Naive B cell (primary cell): ENCODE results near the gene LRRC53. TPM values are rescaled to one million over a fixed set of nuclear protein-coding genes. Genes with fewer than 3 reads are reported as not detected.

Experiments used
- ATAC-seq, 2 donors: fragments of 150-1000 bp; cut with Tn5 transposase; 2 replicates each; pipeline ENCODE4 v1.10.0; 2021; ENCODE audit warnings: low read depth in 2 of 2, mild to moderate bottlenecking in 2 of 2, moderate library complexity in 2 of 2
- DNase-seq: peaks from one replicate; pipeline ENCODE4 v3.0.0; 2022
- H3K27ac Mint-ChIP-seq, 6 donors: one replicate each; pipeline ENCODE4 v1.8.0; 2020 to 2022; ENCODE audit warnings: mild to moderate bottlenecking in 6 of 6, mixed read lengths in 6 of 6, moderate library complexity in 5 of 6, inconsistent platforms in 2 of 6
- H3K27me3 Mint-ChIP-seq, 3 donors: one replicate each; pipeline ENCODE4 v1.8.0; 2021 to 2022; ENCODE audit warnings: mixed read lengths in 3 of 3, mild to moderate bottlenecking in 1 of 3
- H3K36me3 Mint-ChIP-seq, 2 donors: one replicate each; pipeline ENCODE4 v1.8.0; 2020 to 2022; ENCODE audit warnings: mixed read lengths in 2 of 2, inconsistent platforms in 1 of 2, mild to moderate bottlenecking in 1 of 2
- H3K4me1 Mint-ChIP-seq, 3 donors: one replicate each; pipeline ENCODE4 v1.8.0; 2020 to 2022; ENCODE audit warnings: mixed read lengths in 3 of 3, inconsistent platforms in 1 of 3, mild to moderate bottlenecking in 1 of 3, moderate library complexity in 1 of 3
- H3K4me3 Mint-ChIP-seq, 8 donors: one replicate each; pipeline ENCODE4 v1.8.0; 2020 to 2022; ENCODE audit warnings: mild to moderate bottlenecking in 8 of 8, mixed read lengths in 8 of 8, moderate library complexity in 8 of 8, inconsistent platforms in 2 of 8
- H3K9me3 Mint-ChIP-seq, 7 donors: one replicate each; pipeline ENCODE4 v1.8.0; 2020 to 2022; ENCODE audit warnings: mixed read lengths in 7 of 7, mild to moderate bottlenecking in 5 of 7, inconsistent platforms in 2 of 7, moderate library complexity in 1 of 7
- polyA plus RNA-seq, 6 donors: library from polyadenylated mRNA; unstranded; fragments of 300-500 nt; fragmentation: Illumina TruSeq; gene quantifications; one replicate each; pipeline ENCODE4 v1.2.3, GENCODE V29; 2021; ENCODE audit warnings: low read depth in 6 of 6

LRRC53 gene, protein sequence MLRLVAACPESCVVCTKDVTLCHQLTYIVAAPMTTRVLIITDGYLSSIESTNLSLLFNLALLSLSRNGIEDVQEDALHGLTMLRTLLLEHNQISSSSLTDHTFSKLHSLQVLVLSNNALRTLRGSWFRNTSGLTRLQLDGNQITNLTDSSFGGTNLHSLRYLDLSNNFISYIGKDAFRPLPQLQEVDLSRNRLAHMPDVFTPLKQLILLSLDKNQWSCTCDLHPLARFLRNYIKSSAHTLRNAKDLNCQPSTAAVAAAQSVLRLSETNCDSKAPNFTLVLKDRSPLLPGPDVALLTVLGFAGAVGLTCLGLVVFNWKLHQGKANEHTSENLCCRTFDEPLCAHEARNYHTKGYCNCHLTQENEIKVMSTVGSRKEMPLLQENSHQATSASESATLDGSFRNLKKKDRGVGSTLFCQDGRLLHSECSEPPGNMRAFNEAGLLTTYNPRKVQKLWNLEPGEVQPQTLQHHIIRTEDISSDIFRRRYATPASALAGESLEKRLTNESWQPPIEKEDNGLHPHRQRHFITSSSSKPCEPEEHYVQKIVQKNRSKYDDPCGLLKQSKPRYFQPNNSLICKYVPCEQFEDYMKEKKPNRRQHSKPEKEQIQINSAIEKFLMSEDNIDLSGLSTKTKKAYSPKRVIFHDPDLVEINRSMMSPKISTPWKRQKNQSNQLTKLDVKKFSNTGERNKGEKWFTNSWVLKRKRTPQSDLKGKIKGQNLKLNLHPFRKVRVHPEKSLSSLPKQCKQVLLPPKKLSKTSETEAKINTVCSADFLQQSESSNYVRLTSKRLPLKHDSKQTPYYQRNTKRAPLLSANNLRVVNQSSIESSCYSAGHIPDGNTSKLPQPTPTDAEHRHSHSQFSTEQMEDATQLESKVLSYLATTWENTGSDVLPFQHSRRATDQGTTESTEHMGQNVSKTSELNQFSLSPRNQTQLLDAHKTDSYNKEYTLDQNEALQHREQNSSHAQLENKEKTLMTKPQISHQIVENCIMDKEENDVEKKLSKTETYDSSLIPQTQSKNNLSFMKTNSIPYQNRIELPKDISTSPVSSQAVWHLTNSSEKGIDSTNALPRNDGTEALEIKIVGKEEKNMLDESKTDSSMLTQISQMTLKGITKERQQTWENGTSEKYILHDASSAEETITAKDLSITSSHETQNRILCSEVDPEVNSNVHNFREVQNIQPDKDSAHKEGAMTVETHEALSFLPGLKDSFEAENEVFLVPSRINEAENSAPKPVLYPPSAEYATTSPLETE
- not detected for polyA plus RNA-seq

DNA sequence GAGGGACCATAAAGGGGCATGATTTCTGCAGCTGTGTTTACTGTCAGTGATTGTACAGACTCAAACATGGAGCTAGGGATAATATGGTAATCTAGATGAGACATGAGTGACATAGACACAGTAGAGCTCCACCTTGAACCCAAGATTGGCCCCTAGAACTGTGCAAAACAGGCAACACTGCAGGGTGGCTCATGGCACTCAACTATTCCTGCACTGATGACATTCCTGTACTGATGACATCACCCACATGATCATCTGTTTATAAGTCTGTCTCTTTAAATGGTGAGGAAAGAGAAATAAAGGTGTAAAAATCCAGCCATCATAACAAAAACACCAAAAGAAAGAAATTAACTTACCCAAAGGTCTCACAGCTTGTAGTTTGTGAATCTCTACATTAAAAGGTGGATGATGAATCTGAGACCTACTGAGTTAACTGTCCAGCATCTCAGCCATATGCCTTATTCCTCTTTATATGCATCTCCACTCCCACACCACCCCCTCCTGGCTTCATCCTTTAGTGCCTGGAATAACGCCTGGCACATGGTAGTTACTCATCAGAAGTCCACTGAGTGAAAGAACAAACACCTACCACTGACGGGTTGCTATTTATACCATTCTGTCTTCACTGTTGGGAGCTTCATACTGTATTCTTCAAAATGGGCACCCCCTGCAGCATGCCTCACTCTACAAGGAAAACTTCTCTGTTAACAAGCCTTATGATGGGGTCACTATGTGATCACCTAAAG, at the start of gene LRRC53:
Gene LRRC53, minus strand, starts transcription at position 442 of the 746 bp plus-strand sequence. CDS start 29,262 bp downstream, outside the sequence.
- DNase-seq (no peak), ATAC-seq (no peak)
- H3K36me3 Mint-ChIP-seq: no peaks in the 10 kb centered on the region
- peaks cover 0 to 3% (median 0%) of the 10 kb centered on the region in 7 donors for H3K9me3 Mint-ChIP-seq
- H3K4me3 Mint-ChIP-seq: no peak within 1 kb of the TSS
- no peak within 1 kb of the TSS for H3K27ac Mint-ChIP-seq
- H3K27me3 Mint-ChIP-seq: peaks cover 5 to 16% (median 7%) of the 10 kb centered on the region in 3 donors
- no peaks in the 10 kb centered on the region for H3K4me1 Mint-ChIP-seq

DNA sequence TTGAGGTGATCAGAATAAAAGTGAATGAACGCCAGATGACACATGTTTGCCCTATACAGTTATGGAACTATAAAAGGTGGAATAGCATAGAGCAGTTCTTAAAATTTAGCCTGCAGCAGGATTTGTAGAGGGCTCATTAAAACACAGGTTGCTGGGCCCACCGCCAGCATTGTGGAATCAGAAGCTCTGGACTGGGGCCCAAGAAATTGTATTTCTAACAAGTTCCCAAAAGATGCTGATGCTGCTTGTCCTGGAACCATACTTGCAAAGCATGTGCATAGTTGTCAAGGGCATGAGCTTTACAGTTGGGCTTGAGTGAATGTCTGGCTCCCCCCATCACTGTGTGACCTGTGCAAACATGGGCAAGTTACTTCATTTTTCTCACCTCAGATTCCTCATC, 37.5 kb upstream of the LRRC53 start:
- Mint-ChIP-seq H3K36me3 (no peaks in the 10 kb centered on the region), H3K27me3 (peaks cover 0 to 15% (median 5%) of the 10 kb centered on the region in 3 donors)
- no peak for ATAC-seq

DNA sequence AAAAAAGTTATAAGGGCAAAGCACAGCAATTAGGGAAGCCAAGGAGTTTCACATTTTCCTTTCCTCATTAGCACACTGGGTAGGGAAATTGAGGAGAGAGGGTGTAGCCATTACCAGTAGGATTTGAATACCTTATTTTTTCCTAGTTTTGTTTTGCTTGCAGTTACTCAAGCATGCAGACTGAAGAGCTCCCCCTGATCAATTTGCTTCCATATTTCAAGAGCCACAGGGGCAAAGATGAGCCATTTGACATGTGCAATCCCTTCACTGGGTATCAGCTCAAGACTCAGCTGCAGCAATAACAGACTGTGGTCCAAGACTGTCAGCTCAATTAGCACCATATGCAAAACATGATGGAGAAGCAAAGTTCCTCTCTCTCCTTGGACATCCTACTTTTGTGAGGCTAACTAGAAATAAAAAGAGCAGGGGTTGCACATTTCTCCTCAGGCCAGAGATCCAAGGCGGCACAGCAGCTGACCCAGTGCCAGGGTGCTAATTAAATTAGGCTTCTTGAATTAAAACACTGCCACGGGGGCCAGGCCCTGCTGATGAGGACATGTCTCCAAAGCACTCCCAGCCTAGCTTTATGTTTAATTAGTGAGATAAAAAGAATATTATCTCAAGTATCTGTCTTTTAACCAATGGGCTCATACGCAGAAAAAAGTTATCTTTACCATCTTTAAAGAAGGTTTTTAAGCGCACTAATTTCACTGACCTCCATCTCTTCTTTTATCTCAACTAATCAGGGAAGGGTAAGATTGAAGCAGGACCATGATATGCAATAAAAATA, 36.7 kb upstream of the LRRC53 start:
- ATAC-seq: no peak
- Mint-ChIP-seq H3K36me3 (no peaks in the 10 kb centered on the region), H3K27ac (no peak overlapping the region), H3K4me1 (no peaks in the 10 kb centered on the region), H3K27me3 (peaks cover 0 to 16% (median 5%) of the 10 kb centered on the region in 3 donors), H3K9me3 (peaks cover 0 to 3% (median 0%) of the 10 kb centered on the region in 7 donors), H3K4me3 (no peak overlapping the region)
- no peak for DNase-seq

More for the DNA sequence above, 37.5 kb upstream of the LRRC53 start:
- Mint-ChIP-seq H3K4me3 (no peak overlapping the region), H3K4me1 (no peaks in the 10 kb centered on the region), H3K9me3 (peaks cover 0 to 3% (median 0%) of the 10 kb centered on the region in 7 donors), H3K27ac (no peak overlapping the region)
- no peak for DNase-seq

DNA sequence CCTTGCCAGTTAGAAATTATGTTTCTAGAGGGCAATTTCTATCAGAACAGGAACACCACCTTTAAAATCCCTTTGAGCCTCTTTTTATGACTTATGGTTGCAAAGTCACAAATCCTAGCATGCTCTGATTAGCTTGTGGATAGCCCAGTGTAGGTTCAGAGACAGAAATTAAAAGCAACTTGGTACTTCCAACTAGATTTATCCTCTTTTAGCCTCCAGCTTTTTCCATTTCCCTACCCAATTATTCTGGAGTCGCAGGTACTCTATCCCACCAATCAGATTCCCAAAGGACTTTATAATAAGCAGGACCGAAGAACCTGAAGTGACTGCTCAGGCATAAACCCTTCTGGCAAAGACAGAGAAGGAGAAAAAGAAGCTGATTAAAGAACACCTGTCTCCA, 33.4 kb upstream of the LRRC53 start:
- Mint-ChIP-seq H3K27ac (no peak overlapping the region), H3K9me3 (peaks cover 0 to 3% (median 0%) of the 10 kb centered on the region in 7 donors)
- ATAC-seq: no peak

DNA sequence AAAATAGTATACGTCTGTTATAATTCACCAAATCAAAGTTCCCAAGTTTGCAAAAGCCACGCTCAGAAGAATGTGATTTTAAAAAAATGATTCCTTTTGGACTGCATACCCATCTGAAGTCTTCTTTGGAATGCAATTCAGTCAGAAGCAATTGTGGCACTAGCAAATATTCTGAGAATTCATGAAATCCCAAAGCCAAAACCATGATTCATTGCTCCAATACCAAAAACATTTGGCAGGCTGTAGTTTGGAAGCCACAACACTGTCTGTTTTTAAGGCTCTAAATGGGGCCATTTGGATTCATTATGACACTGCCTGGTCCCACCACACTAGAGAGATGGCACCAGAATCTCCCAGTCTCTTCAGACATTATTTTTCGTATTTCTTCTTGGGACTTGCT, 21.8 kb upstream of the LRRC53 start:
- Mint-ChIP-seq H3K36me3 (no peaks in the 10 kb centered on the region), H3K9me3 (peaks cover 0 to 5% (median 0%) of the 10 kb centered on the region in 7 donors), H3K4me1 (no peaks in the 10 kb centered on the region), H3K4me3 (no peak overlapping the region), H3K27ac (no peak overlapping the region), H3K27me3 (no peaks in the 10 kb centered on the region)
- DNase-seq: no peak
- ATAC-seq: no peak

More for the DNA sequence above, 33.4 kb upstream of the LRRC53 start:
- no peak for DNase-seq
- Mint-ChIP-seq H3K4me1 (no peaks in the 10 kb centered on the region), H3K27me3 (peaks cover 0 to 13% (median 0%) of the 10 kb centered on the region in 3 donors), H3K36me3 (no peaks in the 10 kb centered on the region), H3K4me3 (no peak overlapping the region)

DNA sequence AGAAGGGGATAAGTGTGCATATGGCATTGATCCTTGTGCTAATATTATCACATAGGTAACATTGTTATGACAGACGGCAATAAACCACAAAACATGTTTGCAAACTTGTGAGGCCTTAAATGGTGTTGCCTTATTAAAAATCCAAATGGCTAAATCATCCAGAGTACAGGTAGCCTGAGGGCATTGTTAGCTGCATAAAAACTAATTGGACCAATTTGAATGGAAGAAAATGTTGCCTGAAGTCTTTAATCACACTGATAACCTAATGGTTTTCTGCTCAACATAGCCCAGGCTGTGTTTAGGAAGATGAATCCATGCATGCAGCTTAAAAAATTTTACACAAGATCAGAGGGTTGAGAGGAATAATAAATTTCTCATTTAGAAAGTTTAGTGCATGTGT, 19.4 kb upstream of the LRRC53 start:
- ATAC-seq (no peak), DNase-seq (no peak)
- Mint-ChIP-seq H3K4me1 (no peaks in the 10 kb centered on the region), H3K36me3 (no peaks in the 10 kb centered on the region), H3K4me3 (no peak overlapping the region), H3K27me3 (peaks cover 0 to 17% (median 7%) of the 10 kb centered on the region in 3 donors), H3K27ac (no peak overlapping the region), H3K9me3 (peaks cover 0 to 2% (median 0%) of the 10 kb centered on the region in 7 donors)

DNA sequence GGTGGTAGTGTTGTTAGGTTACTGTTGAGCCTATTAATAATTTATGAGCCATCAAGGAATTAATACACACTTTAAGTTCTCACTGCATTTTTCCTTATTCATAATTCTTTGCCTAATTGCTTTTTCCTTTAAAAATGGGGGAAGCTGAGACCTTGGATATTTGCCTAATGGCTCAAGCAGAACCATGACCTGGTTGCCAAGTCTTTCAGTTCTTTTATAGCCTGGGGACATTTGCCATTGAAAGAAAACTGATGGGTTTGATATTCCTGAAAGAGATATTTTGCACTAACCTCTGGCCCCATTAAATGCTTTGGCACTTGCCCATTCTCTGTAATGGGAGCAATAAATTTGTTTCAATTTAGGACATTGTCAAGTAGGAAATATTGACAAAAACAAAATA, 18.5 kb upstream of the LRRC53 start:
- H3K9me3 Mint-ChIP-seq: peaks cover 0 to 2% (median 0%) of the 10 kb centered on the region in 7 donors
- no peak overlapping the region for H3K27ac Mint-ChIP-seq
- ATAC-seq (no peak), DNase-seq (no peak)
- H3K36me3 Mint-ChIP-seq: no peaks in the 10 kb centered on the region
- no peaks in the 10 kb centered on the region for H3K4me1 Mint-ChIP-seq
- H3K4me3 Mint-ChIP-seq: no peak overlapping the region
- peaks cover 0 to 17% (median 7%) of the 10 kb centered on the region in 3 donors for H3K27me3 Mint-ChIP-seq

DNA sequence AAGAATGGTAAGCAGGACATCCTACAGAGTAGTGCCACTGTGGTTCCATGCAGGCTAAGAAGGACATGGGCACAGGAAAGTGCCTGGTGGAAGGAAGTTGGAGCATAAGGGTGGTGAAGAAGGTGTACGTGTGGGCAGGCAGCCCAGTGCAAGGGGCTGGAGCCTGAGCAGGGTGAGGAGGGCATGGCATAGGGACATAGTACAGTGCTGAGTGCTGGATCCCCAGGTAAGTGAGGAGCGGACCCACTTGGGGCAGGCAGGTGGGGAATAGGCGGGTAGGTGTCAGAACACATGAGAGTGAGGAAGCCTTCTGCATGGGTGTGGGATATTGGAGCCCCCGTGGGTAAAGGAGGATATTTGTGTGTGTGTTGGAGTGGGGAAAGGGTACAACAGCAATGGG, 15.7 kb upstream of the LRRC53 start:
- Mint-ChIP-seq H3K27ac (no peak overlapping the region), H3K4me3 (no peak overlapping the region), H3K4me1 (no peaks in the 10 kb centered on the region), H3K9me3 (no peaks in the 10 kb centered on the region), H3K27me3 (peaks cover 0 to 25% (median 7%) of the 10 kb centered on the region in 3 donors), H3K36me3 (no peaks in the 10 kb centered on the region)
- no peak for DNase-seq
- ATAC-seq: no peak

DNA sequence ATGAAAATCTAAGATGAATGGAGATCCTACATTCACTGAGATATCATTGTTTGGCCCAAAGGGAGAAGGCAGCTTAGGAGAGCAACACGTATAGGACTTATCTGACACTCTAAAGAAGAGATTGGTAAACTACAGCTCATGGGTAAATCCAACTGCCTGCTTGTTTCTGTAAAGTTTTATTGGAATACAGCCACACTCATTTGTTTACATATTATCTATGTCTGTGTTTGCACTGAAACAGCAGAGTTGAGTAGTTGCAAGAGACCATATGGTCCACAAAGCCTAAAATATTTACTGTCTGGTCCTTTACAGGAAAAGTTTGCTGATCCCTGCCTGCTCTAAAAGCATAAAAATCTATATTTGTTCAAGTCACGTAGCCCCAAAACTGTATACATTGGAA, 14.3 kb upstream of the LRRC53 start:
- no peak for DNase-seq
- Mint-ChIP-seq H3K27me3 (peaks cover 0 to 25% (median 7%) of the 10 kb centered on the region in 3 donors), H3K9me3 (no peaks in the 10 kb centered on the region), H3K4me1 (no peaks in the 10 kb centered on the region), H3K4me3 (no peak overlapping the region), H3K27ac (no peak overlapping the region), H3K36me3 (no peaks in the 10 kb centered on the region)
- ATAC-seq: no peak

DNA sequence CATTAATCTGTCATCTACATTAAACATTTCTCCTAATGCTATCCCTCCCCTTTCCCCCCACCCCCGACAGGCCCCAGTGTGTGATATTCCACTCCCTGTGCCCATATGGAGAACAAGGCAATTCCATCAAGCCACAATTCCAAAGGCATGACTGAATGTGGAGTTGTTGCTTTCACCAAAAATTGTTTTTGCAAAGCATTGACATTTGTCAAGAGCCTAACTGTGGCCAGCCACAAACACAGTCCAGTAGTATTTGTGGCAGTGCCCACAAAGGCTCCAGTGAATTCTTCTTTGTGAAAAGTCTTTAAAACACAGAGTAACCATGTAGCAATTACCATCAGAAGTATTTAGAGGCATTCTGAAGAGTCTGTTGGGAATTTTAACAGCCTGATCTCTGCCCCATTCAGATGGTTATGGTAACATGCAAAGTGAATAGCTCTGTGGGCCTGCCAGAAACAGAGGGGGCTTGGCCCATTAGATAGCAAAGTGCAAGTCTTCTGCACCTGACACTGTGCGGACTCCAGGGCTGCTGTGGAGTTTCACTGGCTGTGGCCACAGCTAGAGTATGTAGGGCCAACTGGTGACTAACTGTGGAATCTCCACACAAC, 11.6 kb upstream of the LRRC53 start:
- Mint-ChIP-seq H3K27me3 (peaks cover 0 to 25% (median 7%) of the 10 kb centered on the region in 3 donors), H3K4me1 (no peaks in the 10 kb centered on the region), H3K4me3 (no peak overlapping the region), H3K36me3 (no peaks in the 10 kb centered on the region), H3K27ac (no peak overlapping the region), H3K9me3 (no peaks in the 10 kb centered on the region)
- DNase-seq (no peak), ATAC-seq (no peak)

DNA sequence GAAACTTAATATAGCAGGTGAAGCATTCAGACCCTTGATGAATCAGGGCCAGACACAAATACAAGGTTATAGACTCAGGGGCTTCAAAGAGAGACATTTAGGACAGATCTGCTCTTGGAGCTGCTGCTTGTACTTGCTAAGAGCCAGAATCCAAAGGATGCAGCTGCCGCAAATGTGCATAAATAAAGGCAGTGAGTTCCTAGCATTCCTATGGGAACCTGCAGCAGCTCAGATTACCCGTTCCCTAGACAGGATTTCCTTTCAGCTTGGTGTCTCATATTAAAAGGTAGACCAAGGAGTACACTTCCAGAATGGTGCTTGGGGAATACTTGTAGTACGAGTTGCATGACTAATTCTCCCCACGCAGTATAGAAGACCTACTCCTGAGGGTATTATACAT, 9.7 kb upstream of the LRRC53 start:
- no peak overlapping the region for H3K27ac Mint-ChIP-seq
- H3K4me3 Mint-ChIP-seq: no peak overlapping the region
- H3K36me3 Mint-ChIP-seq: no peaks in the 10 kb centered on the region
- H3K4me1 Mint-ChIP-seq: no peaks in the 10 kb centered on the region
- H3K27me3 Mint-ChIP-seq: peaks cover 2 to 10% (median 6%) of the 10 kb centered on the region in 3 donors
- DNase-seq: no peak
- no peak for ATAC-seq
- no peaks in the 10 kb centered on the region for H3K9me3 Mint-ChIP-seq

DNA sequence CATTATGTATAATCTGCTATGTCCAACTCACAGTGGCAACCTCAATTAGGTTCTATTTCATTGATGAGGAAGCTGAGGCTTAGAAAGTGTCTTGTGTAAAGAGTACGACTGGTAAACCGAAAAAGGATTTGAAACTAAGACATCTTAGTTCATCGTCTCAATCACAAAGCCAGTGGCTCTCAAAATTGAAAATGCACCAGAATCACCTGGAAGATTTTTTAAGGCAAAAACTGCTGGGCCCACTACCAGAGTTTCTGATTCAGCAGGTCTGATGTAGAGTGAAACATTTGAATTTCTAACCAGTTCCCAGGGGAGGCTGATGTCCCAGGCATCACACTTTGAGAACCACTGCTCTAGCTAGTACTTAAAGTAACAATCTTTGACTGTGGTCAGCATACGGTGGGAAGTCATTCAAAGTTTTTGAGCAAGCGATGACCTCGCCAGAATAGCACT, 5.2 kb upstream of the LRRC53 start:
- ATAC-seq: no peak

More for the DNA sequence above, 5.2 kb upstream of the LRRC53 start:
- Mint-ChIP-seq H3K27me3 (peaks cover 0 to 19% (median 5%) of the 10 kb centered on the region in 3 donors), H3K36me3 (no peaks in the 10 kb centered on the region), H3K4me3 (no peak overlapping the region), H3K4me1 (no peaks in the 10 kb centered on the region), H3K9me3 (no peaks in the 10 kb centered on the region), H3K27ac (no peak overlapping the region)
- no peak for DNase-seq
